ENCODE measurements around the gene LIPT2.

- TF ChIP-seq GATA2 (CRISPR knock-in tag; IDR thresholded peaks at IDR 0.05) (no peak), EP300 (IDR thresholded peaks at IDR 0.05; ENCODE audit: borderline replicate concordance in 1 of 2, low read depth in 1 of 2, low read length in 1 of 2) (no peak), TAF1 (IDR thresholded peaks at IDR 0.05; ENCODE audit: borderline replicate concordance, low read depth, low read length) (no peak), RCOR1 (IDR thresholded peaks at IDR 0.05; ENCODE audit: low read length) (no peak), SMC3 (IDR thresholded peaks at IDR 0.05; ENCODE audit: low read depth, low read length) (no peak), ZBTB33 (IDR thresholded peaks at IDR 0.05; ENCODE audit: borderline replicate concordance, low read depth) (no peak), USF1 (IDR thresholded peaks at IDR 0.05; ENCODE audit: borderline replicate concordance, low read depth) (no peak), NRF1 (IDR thresholded peaks at IDR 0.05; ENCODE audit: low read depth, low read length) (no peak), FOSL2 (IDR thresholded peaks at IDR 0.05; ENCODE audit: borderline replicate concordance, low read depth) (no peak)
- TF ChIP-seq, protein P1, sequence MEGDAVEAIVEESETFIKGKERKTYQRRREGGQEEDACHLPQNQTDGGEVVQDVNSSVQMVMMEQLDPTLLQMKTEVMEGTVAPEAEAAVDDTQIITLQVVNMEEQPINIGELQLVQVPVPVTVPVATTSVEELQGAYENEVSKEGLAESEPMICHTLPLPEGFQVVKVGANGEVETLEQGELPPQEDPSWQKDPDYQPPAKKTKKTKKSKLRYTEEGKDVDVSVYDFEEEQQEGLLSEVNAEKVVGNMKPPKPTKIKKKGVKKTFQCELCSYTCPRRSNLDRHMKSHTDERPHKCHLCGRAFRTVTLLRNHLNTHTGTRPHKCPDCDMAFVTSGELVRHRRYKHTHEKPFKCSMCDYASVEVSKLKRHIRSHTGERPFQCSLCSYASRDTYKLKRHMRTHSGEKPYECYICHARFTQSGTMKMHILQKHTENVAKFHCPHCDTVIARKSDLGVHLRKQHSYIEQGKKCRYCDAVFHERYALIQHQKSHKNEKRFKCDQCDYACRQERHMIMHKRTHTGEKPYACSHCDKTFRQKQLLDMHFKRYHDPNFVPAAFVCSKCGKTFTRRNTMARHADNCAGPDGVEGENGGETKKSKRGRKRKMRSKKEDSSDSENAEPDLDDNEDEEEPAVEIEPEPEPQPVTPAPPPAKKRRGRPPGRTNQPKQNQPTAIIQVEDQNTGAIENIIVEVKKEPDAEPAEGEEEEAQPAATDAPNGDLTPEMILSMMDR (IDR thresholded peaks at IDR 0.05), result no peak
- TF ChIP-seq, protein P2, sequence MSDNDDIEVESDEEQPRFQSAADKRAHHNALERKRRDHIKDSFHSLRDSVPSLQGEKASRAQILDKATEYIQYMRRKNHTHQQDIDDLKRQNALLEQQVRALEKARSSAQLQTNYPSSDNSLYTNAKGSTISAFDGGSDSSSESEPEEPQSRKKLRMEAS (IDR thresholded peaks at IDR 0.05; ENCODE audit: low read depth), result no peak
- TF ChIP-seq, protein P3, sequence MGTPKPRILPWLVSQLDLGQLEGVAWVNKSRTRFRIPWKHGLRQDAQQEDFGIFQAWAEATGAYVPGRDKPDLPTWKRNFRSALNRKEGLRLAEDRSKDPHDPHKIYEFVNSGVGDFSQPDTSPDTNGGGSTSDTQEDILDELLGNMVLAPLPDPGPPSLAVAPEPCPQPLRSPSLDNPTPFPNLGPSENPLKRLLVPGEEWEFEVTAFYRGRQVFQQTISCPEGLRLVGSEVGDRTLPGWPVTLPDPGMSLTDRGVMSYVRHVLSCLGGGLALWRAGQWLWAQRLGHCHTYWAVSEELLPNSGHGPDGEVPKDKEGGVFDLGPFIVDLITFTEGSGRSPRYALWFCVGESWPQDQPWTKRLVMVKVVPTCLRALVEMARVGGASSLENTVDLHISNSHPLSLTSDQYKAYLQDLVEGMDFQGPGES (IDR thresholded peaks at IDR 0.05; ENCODE audit: low read depth, low read length), result no peak
- TF ChIP-seq, protein P4, sequence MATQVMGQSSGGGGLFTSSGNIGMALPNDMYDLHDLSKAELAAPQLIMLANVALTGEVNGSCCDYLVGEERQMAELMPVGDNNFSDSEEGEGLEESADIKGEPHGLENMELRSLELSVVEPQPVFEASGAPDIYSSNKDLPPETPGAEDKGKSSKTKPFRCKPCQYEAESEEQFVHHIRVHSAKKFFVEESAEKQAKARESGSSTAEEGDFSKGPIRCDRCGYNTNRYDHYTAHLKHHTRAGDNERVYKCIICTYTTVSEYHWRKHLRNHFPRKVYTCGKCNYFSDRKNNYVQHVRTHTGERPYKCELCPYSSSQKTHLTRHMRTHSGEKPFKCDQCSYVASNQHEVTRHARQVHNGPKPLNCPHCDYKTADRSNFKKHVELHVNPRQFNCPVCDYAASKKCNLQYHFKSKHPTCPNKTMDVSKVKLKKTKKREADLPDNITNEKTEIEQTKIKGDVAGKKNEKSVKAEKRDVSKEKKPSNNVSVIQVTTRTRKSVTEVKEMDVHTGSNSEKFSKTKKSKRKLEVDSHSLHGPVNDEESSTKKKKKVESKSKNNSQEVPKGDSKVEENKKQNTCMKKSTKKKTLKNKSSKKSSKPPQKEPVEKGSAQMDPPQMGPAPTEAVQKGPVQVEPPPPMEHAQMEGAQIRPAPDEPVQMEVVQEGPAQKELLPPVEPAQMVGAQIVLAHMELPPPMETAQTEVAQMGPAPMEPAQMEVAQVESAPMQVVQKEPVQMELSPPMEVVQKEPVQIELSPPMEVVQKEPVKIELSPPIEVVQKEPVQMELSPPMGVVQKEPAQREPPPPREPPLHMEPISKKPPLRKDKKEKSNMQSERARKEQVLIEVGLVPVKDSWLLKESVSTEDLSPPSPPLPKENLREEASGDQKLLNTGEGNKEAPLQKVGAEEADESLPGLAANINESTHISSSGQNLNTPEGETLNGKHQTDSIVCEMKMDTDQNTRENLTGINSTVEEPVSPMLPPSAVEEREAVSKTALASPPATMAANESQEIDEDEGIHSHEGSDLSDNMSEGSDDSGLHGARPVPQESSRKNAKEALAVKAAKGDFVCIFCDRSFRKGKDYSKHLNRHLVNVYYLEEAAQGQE (IDR thresholded peaks at IDR 0.05; ENCODE audit: low read depth, low read length), result no peak
Observed at GRCh38 chr11:74541466-74541865, 47.9 kb upstream of the LIPT2 start.
